Nephron progenitor cell (in vitro differentiated cells): ENCODE results near the gene PTPN21.

ENCODE experiments used
- DNase-seq: peaks from one replicate; pipeline ENCODE4 v3.0.0; 2021
- H3K27ac Mint-ChIP-seq: 2 replicates; pipeline ENCODE4 v1.8.0; 2021; ENCODE audit warnings: mild to moderate bottlenecking, moderate library complexity, mixed read lengths
- H3K27me3 Mint-ChIP-seq: 2 replicates; pipeline ENCODE4 v1.8.0; 2021; ENCODE audit warnings: mild to moderate bottlenecking, low read depth, mixed read lengths; ENCODE audit not compliant: poor library complexity
- H3K36me3 Mint-ChIP-seq: 2 replicates; pipeline ENCODE4 v1.8.0; 2021; ENCODE audit warnings: low read depth, mixed read lengths
- H3K4me1 Mint-ChIP-seq: 2 replicates; pipeline ENCODE4 v1.8.0; 2021; ENCODE audit warnings: mixed read lengths
- H3K4me3 Mint-ChIP-seq: 2 replicates; pipeline ENCODE4 v1.8.0; 2021; ENCODE audit warnings: mild to moderate bottlenecking, moderate library complexity, mixed read lengths
- H3K9me3 Mint-ChIP-seq: 2 replicates; pipeline ENCODE4 v1.8.0; 2021; ENCODE audit warnings: mild to moderate bottlenecking, moderate library complexity, mixed read lengths
- TF ChIP-seq, protein P1 (sequence below): fragments of 200-600 bp; sonication (generic); IDR thresholded peaks from 2 replicates; pipeline ENCODE4 v1.5.0; 2021; ENCODE audit warnings: antibody characterized with exemption

PTPN21 gene

DNA sequence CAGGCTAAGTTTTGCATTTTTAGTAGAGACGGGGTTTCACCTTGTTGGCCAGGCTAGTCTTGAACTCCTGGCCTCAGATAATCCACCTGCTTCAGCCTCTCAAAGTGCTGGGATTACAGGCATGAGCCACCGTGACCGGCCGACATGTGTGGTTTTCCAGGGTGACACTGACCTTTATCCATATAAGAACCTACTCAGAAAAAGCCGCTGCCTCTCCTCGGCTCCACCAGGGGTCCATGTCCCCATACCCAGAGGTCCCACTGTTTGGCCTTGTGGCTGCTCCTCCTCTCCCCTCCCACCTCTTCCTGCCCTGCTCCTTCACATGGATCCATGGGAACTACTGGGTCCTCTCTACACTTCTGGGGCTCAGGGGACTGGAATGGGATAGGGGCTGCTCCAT lies 64.6 kb downstream of the PTPN21 start:
- H3K27me3 Mint-ChIP-seq: peaks cover 8% of the 10 kb centered on the region

DNA sequence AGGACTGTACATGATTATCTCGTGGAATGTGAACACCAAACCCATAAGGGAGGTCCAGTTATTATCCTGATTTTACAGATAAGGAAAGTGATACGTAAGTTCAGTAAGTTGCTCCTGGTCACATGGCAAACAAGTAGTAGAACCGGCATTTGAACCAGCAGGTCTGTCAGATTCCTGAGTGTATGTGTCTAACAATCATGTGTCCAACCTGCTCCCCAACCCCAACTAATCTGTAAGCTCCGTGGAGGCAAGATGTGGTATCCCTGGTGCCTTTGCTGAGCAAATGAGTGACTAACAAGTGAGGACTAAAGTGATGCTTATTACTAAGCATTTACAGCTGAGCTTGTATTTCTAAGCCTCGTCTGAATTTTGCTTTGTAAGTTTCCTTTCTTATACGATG lies 65.9 kb downstream of the PTPN21 start:
- H3K4me3 Mint-ChIP-seq: no peak overlapping the region

More for the DNA sequence above, 64.6 kb downstream of the PTPN21 start:
- Mint-ChIP-seq H3K27ac (no peak overlapping the region), H3K9me3 (no peaks in the 10 kb centered on the region), H3K36me3 (peaks cover 18% of the 10 kb centered on the region), H3K4me3 (no peak overlapping the region), H3K4me1 (peaks cover 5% of the 10 kb centered on the region)
- DNase-seq: no peak
- TF ChIP-seq, protein P1, sequence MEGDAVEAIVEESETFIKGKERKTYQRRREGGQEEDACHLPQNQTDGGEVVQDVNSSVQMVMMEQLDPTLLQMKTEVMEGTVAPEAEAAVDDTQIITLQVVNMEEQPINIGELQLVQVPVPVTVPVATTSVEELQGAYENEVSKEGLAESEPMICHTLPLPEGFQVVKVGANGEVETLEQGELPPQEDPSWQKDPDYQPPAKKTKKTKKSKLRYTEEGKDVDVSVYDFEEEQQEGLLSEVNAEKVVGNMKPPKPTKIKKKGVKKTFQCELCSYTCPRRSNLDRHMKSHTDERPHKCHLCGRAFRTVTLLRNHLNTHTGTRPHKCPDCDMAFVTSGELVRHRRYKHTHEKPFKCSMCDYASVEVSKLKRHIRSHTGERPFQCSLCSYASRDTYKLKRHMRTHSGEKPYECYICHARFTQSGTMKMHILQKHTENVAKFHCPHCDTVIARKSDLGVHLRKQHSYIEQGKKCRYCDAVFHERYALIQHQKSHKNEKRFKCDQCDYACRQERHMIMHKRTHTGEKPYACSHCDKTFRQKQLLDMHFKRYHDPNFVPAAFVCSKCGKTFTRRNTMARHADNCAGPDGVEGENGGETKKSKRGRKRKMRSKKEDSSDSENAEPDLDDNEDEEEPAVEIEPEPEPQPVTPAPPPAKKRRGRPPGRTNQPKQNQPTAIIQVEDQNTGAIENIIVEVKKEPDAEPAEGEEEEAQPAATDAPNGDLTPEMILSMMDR: no peak

DNA sequence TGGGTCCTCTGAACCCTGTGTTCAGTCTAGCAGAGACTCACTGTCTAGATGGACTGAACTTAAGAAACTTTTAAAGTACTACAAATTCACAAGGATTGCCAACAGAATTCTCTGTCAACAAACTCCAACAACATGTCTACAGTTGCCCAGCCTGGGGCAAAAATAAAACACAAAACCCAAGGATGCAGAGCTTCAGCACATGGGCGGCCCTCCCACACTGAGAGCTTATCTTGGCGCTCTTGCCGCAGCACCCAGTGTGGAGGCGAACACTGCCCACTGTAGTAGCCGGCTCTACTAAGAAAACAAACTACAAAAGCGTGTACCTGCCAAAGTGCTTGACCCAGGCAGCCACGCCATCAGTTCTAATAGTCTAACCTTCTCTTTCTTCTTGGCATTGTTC lies 66.7 kb downstream of the PTPN21 start:
- no peak overlapping the region for H3K4me3 Mint-ChIP-seq
- H3K36me3 Mint-ChIP-seq: peaks cover 11% of the 10 kb centered on the region
- H3K4me1 Mint-ChIP-seq: peaks cover 5% of the 10 kb centered on the region
- peaks cover 6% of the 10 kb centered on the region for H3K27me3 Mint-ChIP-seq
- no peak for DNase-seq
- H3K9me3 Mint-ChIP-seq: no peaks in the 10 kb centered on the region
- TF ChIP-seq, protein P1: no peak
- H3K27ac Mint-ChIP-seq: no peak overlapping the region

More for the DNA sequence above, 65.9 kb downstream of the PTPN21 start:
- H3K4me1 Mint-ChIP-seq: peaks cover 5% of the 10 kb centered on the region
- no peak overlapping the region for H3K27ac Mint-ChIP-seq
- peaks cover 7% of the 10 kb centered on the region for H3K27me3 Mint-ChIP-seq
- no peak for DNase-seq
- peaks cover 7% of the 10 kb centered on the region for H3K36me3 Mint-ChIP-seq
- no peaks in the 10 kb centered on the region for H3K9me3 Mint-ChIP-seq
- TF ChIP-seq, protein P1: no peak

DNA sequence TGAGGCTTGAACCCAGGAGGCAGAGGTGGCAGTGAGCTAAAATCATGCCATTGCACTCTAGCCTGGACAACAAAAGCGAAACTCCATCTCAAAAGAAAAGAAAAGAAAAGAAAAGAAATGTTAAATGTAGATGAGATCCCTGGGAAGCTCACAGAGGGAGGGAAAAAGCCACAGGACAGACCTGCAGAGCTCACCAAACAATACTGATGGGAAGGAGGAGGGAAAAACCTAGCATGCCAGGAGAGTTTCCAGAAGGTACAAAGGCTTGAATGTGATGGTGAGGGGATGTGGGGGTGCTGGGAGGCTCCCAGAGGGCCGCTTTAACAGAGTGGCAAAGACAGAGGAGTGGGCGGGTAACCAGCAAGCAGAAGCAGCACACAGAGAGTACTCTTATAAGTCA lies 72.3 kb downstream of the PTPN21 start:
- DNase-seq: no peak
- H3K4me3 Mint-ChIP-seq: no peak overlapping the region
- no peaks in the 10 kb centered on the region for H3K27me3 Mint-ChIP-seq
- TF ChIP-seq, protein P1: no peak
- no peak overlapping the region for H3K27ac Mint-ChIP-seq
- H3K36me3 Mint-ChIP-seq: peaks cover 52% of the 10 kb centered on the region
- H3K4me1 Mint-ChIP-seq: no peaks in the 10 kb centered on the region
- no peaks in the 10 kb centered on the region for H3K9me3 Mint-ChIP-seq

DNA sequence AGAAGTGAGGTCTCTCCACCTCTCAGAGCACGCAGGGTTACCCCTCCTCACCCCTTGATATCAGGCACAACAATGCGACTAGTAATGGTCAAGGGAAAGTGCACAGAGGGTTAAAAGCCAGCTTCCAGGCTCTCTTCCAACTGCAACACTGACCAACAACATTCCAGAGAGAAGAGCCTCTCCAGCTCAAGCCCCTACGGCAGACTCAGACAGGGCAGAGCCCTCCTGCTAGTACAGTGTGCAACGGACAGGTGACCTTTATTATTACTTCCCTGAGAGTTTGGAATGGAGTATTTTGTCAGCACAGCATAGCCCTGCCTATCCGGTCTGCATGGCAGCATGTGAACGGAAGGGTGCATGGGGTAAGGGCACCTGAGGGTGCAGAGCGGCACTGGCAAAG lies 73.0 kb downstream of the PTPN21 start:
- Mint-ChIP-seq H3K27ac (no peak overlapping the region), H3K4me3 (no peak overlapping the region), H3K4me1 (no peaks in the 10 kb centered on the region), H3K9me3 (no peaks in the 10 kb centered on the region), H3K36me3 (peaks cover 59% of the 10 kb centered on the region), H3K27me3 (no peaks in the 10 kb centered on the region)
- DNase-seq: no peak
- TF ChIP-seq, protein P1: no peak

DNA sequence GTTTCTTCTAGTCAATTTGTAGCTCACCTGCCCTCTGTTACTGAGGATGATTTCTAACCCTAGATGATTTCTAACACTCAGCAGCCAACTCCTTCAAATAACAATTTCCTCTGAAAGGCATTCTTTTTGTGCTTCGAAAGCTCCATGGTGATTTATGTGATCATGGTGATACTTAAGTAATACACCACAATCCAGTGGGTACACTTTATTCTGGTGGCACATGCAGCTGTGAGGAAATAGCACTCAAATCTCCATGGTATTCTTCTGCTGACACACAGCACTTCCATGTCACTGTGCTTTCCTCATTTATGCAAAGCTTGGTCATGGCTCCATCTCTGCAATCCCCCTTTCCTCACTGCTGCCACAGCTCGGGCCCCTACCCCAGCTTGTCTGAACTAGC lies 73.7 kb downstream of the PTPN21 start:
- Mint-ChIP-seq H3K4me1 (no peaks in the 10 kb centered on the region), H3K9me3 (no peaks in the 10 kb centered on the region), H3K27ac (peak overlapping the region; percentile 55), H3K4me3 (no peak overlapping the region), H3K27me3 (no peaks in the 10 kb centered on the region), H3K36me3 (peaks cover 67% of the 10 kb centered on the region)
- TF ChIP-seq, protein P1: no peak
- no peak for DNase-seq
